Activated naive CD4-positive, alpha-beta T cell treated with anti-CD3 and anti-CD28 coated beads, Interleukin-2, amount 50 U/mL, for 72 hours (primary cell): ENCODE results near the gene LMNTD2. TPM values are rescaled to one million over a fixed set of nuclear protein-coding genes. Genes with fewer than 3 reads are reported as not detected.

Experiments used
- ATAC-seq, 2 donors: fragments of 150-1000 bp; cut with Tn5 transposase; 2 replicates each; pipeline ENCODE4 v1.10.0; 2021; ENCODE audit warnings: mild to moderate bottlenecking in 2 of 2, moderate library complexity in 2 of 2
- DNase-seq, 2 donors: peaks; one replicate each; pipeline ENCODE4 v3.0.0; 2021 to 2022; ENCODE audit warnings: low spot score in 2 of 2
- H3K27ac Mint-ChIP-seq, 2 donors: one replicate each; pipeline ENCODE4 v1.8.0; 2022; ENCODE audit warnings: mild to moderate bottlenecking in 2 of 2, mixed read lengths in 2 of 2
- H3K36me3 Mint-ChIP-seq, 2 donors: one replicate each; pipeline ENCODE4 v1.8.0; 2022; ENCODE audit warnings: mixed read lengths in 2 of 2
- H3K9me3 Mint-ChIP-seq, 2 donors: one replicate each; pipeline ENCODE4 v1.8.0; 2022; ENCODE audit warnings: mixed read lengths in 2 of 2
- total RNA-seq, 2 donors: library from RNA; stranded (reverse); gene quantifications; one replicate each; pipeline ENCODE4 v1.2.3, GENCODE V29; 2022

Gene LMNTD2
- total RNA-seq, 2 donors from 2014 or later: 5.1 to 5.8 TPM

DNA sequence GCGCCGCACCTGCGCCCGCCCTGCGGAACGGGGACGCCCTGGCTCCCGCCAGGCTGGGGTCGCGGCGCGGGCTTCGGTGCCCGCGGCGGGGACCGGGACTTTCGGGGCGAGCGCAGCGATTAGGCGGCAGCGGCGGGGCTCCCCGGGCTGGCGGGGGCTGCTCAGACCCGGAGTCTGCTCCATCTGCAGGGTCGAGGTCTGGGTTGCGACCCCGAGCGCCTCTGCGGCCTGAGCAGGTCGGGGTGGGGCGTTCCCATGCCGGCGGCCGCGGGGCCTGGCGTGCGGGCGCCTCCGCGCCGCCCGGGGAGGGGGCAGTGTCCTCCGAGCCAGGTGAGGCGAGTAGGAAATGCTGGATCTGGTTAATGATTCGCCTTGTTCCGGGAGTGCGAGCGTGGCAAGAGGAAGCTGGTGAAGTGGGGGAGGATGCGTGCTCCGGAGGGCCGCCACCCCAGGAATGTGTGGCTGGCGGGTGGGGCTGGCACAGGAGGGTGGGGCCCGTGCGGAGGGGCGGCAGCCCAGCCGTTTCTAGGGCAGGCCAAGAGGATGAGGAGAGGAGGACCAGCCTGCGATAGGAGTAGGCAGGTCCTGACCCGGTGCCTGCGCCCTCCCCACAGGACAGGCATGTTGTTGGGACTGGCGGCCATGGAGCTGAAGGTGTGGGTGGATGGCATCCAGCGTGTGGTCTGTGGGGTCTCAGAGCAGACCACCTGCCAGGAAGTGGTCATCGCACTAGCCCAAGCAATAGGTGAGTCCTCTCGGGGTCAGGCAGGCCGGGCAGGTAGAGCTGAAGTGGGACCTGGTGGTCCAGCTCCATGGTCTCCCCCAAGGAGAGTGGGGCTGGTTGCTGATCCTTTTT lies 838 bp upstream of the LMNTD2 start:
- Mint-ChIP-seq H3K36me3 (no peaks in the 10 kb centered on the region), H3K9me3 (no peaks in the 10 kb centered on the region), H3K27ac (peak overlapping the region; percentile 75 to 93)
- no peak for DNase-seq
- peak; percentile 8 to 50 for ATAC-seq

DNA sequence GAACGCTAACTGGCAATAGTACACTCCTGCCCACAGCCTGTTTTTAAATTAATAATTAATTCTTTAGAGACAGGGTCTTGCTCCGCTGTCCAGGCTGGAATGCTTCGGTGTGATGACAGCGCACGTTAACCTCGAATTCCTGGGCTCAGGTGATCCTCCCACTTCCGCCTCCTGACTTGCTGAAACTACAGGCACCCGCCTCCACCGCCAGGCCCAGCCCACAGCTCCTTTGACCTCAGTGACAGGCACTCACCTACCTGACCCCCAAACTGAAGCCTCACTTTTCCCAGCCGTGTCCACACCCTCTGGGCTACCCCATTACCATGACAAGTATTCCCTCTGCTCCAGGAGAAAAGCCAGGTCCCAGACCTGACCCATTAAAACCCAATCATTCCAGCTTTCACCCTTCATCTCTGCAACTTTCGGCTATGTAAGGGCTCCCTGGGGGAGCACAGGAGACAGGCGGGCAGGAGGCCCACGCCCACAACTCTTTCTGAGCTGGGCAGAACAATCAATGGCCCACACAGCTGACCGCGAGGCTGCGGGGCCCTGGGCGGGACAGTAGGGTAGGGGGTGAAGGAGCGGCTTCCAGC lies 730 bp downstream of the LMNTD2 start:
- no peak for DNase-seq
- ATAC-seq: no peak
- Mint-ChIP-seq H3K36me3 (no peaks in the 10 kb centered on the region), H3K9me3 (no peaks in the 10 kb centered on the region), H3K27ac (peak overlapping the region; percentile 50 to 68)

DNA sequence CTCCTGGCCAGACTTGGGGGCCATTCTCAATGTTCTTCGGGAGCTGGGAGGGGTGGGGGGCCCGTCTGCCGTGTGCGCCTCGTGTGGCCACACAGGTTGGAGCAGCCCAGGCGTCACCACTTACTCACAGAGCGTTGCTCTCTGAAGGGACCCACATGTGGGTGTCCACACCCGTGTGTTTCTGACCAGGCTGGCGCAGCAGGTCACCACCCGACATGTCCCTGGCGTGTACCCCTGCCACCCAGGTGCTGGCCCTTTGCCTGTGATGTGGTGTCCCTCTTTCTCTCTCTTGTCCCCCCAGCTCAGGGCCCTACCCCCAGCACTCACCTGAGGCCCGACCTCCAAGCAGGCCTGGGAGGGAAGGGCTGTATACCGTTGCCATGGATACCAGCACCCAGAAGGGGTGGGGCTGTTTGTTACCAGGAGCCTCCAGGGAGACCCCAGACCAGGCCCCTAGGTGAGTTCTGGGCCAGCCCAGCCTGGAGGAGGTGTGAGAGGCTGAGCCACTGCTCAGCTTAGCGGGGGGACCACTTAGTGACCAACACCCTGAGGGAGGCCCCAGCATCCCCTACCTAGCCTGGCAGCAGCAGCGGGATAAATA lies 1.4 kb downstream of the LMNTD2 start:
- no peak for DNase-seq
- no peak for ATAC-seq
- Mint-ChIP-seq H3K9me3 (no peaks in the 10 kb centered on the region), H3K27ac (no peak overlapping the region), H3K36me3 (no peaks in the 10 kb centered on the region)

DNA sequence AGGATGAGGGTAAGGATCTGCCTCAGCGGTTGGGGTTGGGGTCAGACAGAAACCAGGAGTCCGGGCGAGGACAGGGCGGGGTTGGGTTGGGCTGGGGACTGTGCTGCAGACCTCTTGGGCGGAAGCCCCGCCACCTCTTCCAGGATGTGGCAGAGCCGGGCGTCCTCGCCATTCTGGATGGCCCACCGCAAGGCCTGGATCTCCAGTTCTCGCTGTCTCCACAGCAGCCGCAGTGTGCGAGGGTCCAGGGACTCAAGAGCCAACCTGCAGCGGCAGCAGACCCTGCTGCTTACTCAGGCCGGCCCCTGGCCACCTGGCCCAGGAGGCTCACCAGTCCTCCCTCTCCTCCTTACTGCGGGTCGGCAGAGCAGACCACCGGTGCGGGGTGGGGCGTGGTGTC lies 2.0 kb downstream of the LMNTD2 start:
- H3K27ac Mint-ChIP-seq: no peak overlapping the region
- DNase-seq (no peak), ATAC-seq (no peak)
- no peaks in the 10 kb centered on the region for H3K9me3 Mint-ChIP-seq
- H3K36me3 Mint-ChIP-seq: no peaks in the 10 kb centered on the region

DNA sequence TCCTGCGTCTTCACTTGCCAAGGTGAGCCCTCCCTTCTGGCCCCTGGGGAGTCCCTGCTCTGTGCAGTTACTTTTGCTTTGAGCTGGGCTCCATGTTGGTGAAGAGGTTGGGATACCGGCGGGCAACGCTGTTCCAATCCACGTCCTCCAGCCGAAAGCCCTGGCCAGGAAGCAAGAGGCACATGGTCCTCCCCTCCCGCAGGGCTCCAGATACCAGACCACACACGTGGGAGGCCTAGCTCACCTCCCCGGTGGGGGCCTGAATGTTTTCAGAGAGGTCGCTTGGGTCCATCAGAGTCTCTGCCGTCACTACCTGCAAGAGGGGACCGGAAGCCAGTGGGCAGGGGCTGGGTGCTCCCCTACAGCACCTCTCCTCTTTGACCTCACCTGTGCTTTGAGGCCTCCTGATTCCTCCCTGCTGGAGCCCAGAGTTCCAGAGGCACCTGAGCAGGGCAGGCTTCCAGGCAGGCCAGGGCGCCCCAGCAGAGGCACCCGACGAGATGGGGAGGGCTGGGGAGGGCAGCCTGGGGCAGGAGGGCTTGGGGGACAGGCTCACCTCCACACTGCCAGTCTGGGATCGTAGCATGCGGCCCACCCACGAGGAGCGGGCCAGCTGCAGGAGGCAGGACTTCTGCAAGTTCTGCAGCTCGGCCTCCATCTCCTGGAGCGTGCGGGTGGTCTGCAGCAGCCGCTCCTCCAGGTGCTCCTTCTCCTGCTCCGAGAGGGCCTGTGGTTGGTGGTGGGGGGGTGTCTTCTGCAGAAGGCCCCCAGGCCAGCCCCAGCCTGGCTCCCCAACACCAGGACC lies 3.0 kb downstream of the LMNTD2 start:
- Mint-ChIP-seq H3K27ac (no peak overlapping the region), H3K36me3 (no peaks in the 10 kb centered on the region), H3K9me3 (no peaks in the 10 kb centered on the region)
- ATAC-seq (no peak), DNase-seq (no peak)

DNA sequence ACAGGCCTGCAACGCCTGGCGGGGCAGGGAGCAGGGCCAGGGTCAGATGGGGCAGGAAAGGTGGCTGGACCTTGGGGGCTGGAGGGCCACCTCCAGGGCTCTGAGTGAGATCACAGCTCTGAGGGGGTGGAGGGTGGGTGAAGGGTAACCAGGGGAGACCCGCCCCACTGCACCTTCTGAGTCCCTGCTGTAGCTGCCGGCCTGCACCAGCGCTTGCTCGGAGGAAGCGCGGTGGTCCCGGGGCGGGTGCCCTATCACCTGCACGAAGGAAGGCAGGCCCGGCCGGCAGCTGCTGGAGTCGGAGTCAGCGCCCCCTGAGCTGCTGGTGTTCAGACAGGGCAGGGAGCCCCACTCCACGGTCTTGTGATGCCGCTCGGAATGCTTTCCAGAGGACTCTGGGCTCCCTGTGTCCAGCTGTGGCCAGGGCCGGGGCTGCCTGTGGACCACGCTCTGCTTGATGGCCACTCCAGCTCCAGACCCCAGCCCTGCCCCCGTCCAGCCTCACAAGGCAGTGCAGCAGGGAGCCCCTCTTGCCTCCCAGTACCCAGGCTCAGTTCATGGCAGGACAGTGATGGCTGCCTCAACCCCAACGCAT lies 3.8 kb downstream of the LMNTD2 start:
- ATAC-seq (no peak), DNase-seq (no peak)
- Mint-ChIP-seq H3K9me3 (no peaks in the 10 kb centered on the region), H3K36me3 (no peaks in the 10 kb centered on the region), H3K27ac (no peak overlapping the region)

DNA sequence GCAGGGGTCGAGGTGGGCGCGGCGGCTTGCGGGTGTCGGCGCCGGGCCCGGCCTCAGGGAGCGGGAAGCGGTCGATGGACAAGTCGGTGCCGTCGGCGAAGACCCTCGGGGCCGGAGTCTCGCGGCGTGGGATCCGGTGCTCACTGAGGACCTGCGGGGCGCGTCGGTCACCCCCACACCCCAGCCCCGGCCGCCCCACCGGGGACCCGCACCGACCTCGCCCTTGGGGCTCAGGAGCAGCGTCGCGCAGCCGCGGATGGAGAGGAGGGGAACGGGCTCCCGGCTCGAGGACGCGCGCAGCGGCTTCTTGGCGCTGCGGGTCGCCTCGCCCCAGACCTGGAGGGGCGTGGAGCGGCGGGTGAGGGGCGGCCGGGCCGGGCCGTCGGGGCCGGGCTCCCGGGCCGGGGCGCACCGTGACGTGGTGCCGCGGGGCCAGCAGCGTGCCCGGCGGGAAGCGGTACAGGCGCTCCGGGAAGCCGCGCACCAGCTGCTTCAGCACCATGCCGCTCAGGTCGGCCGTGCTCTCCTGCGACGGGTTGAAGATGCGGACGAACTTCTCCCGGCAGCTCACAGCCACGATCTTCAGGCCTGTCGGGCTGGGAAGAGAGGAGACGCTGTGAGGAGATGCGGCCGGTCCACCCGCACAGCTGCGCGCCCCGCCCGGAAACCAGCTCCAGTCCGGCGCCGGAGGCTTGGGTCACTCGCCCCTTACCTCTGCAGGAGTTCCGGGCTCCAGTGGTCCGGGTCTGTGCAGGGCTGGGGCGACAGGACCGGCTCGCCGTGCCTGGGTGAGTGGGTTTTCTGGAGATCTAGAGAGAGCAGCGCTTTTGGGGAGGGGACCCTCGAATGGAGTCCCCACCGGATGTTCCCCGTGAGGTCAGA lies 4.5 kb downstream of the LMNTD2 start:
- ATAC-seq (no peak), DNase-seq (no peak)
- H3K9me3 Mint-ChIP-seq: no peaks in the 10 kb centered on the region
- H3K27ac Mint-ChIP-seq: no peak overlapping the region
- no peaks in the 10 kb centered on the region for H3K36me3 Mint-ChIP-seq

DNA sequence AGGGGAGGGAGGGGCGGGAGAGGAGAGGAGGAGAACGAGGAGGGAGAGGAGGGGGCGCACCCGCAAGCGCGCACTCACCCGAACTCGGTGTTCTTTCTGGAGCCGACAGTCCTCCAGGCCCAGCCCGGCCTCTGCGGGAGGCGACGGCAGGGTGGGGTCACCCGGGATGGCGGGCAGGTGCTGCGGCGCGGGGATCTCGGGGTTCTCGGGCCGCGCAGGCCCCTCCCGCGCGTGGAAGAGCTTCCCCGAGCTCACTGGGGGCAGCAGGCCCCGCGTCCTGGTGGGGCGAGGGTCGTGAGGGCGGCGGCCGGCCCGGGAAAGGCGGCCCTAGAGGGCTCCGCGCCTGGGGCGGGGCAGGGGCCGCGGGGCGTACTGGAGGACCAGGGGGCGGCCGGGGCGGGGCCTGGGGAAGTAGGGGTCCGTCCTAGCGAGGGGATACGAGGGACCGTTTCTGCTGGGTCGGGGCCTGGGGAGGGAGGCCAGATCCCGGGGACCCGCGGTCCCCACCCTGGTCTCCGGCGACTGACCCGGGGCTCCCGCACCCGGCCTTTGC lies 5.2 kb downstream of the LMNTD2 start:
- DNase-seq: no peak
- H3K9me3 Mint-ChIP-seq: no peaks in the 10 kb centered on the region
- ATAC-seq: peak in 1 of 2 donors; percentile 11
- H3K36me3 Mint-ChIP-seq: no peaks in the 10 kb centered on the region
- no peak overlapping the region for H3K27ac Mint-ChIP-seq

DNA sequence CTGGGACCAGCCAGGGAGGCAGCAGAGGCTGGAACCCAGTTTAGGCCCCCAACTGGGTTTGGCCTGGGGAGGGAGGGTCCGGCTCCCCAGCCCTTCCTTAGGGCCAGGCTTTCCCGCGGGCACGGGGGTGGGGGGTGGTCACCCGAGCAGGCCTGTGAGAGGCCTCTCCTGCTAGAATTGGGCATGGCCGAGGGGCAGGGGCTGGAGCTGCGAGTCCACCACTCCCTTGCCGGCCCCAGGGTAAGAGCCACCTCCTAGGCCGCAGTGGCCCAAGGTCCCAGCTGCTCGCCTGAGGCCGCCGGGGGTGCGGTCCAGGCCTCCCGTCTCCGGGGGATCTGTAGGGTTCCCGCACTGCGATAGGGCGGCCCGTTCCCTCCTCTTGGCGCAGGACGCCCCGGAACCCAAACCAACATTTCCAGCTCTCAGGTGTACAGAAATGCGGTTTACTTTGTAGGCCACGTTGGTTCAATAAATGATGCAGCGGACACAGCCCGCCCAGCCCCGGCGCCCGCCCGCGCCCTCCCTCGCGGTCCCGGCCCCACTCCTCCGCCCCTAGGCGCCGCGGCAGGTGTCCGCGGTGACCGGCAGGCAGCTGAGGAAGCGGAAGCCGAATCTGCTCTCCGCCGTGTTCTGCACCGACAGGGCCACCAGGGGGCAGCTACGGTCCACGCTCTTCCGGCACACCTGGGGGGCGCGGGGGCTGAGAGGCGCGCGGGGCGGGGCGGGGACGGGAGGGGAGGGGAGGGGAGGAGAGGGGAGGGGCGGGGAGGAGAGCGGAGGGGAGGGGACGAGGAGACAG lies 5.9 kb downstream of the LMNTD2 start:
- ATAC-seq: peak; percentile 81 to 82
- no peaks in the 10 kb centered on the region for H3K36me3 Mint-ChIP-seq
- no peak overlapping the region for H3K27ac Mint-ChIP-seq
- DNase-seq: peak in 1 of 2 donors; percentile 75
- H3K9me3 Mint-ChIP-seq: no peaks in the 10 kb centered on the region

DNA sequence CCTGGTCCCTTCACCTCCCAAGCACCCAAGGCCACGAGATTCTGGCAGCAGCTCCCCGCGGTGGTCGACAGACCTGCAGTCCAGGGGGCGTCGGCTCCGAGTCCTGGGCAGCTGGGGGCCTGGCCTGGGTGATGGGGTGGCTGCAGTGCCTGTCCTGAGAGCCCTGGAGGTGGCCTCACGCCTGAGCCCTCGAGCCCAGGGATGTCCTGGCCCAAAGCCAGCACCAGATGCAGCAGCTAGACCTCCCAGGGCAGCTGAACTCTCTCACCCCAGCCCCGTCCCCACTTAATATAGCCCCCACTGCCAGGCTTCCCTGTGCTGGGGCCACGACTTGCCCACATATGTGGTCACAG lies 6.6 kb downstream of the LMNTD2 start:
- ATAC-seq (no peak), DNase-seq (no peak)
- no peaks in the 10 kb centered on the region for H3K36me3 Mint-ChIP-seq
- H3K9me3 Mint-ChIP-seq: no peaks in the 10 kb centered on the region
- H3K27ac Mint-ChIP-seq: no peak overlapping the region

DNA sequence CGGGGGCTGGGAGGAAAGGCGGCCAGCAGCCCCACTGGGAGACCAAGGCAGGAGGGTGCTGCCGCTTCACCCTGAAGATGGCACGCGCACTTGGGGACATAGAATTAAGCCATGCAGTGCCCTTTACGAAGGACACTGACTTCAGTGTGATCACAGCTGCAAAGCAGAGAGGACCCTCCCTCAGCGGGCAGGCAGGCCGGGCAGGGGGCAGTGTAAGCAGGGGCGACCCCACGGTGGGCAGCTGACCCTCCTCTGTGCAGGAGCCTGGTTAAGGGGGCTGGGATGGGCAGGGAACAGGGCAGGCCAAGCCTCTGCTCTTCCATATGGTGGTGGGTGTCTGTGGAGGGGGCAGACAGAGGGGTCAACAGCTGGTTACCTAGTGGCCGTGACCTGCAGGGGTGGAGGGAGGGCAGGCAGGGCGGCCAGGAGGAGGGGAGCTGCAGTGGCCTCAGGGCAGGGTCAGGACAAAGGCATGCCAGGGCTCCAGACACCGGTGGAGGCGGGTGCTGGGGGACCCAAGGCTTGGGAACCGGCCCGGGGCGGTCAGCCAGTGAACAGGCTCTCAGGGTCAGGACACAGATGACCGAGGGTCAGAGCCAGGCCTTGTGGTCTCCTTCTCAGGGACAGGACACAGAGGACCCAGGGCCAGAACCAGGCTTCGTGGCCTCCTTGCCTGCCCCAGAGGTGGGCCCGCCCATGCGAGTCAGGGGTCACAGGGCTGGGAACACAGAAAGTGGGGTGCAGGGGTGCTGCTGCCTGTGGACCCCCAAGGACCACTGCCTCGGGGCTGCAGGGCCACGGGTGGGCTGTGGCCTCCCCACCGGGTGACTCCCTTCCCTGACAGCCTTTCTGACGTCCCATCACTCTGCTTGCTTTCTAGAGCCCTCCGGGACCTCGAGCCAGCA lies 7.2 kb downstream of the LMNTD2 start:
- ATAC-seq (no peak), DNase-seq (no peak)
- Mint-ChIP-seq H3K9me3 (no peaks in the 10 kb centered on the region), H3K27ac (peak overlapping the region in 1 of 2 donors; percentile 27), H3K36me3 (no peaks in the 10 kb centered on the region)

DNA sequence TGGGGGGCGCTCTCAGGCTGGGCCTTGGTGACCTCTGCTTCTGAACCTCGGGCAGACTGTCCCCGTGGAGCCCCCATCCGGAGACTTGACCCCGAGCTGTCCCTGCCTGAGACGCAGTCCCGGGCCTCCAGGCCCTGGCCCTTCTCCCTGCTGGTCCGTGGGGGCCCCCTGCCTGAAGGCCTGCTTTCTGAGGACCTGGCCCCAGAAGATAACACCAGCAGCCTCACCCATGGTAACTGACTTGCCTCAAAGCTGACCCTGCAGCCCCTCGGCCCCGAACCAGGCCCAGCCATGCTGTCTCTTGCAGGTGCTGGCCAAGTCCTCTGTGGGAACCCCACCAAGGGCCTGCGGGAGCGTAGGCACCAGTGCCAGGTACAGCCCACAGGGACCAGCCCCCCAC lies 8.9 kb downstream of the LMNTD2 start:
- no peaks in the 10 kb centered on the region for H3K9me3 Mint-ChIP-seq
- H3K36me3 Mint-ChIP-seq: no peaks in the 10 kb centered on the region
- ATAC-seq (no peak), DNase-seq (no peak)
- H3K27ac Mint-ChIP-seq: no peak overlapping the region

DNA sequence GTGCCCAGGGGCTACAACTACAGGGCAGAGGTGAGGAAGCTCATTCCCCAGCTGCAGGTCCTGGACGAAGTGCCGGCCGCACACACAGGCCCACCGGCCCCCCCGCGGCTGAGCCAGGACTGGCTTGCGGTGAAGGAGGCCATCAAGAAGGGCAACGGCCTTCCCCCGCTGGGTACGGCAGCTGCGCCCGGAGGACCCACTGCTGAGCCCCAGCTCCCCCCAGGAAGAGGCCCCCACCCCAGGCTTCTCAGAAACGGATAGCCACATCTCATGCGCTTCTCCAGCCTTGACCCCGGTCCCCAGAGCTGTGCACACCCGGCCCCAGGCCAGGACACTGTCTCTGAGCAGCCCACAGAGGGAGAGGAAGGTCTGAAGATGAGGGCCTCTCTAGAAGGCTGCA lies 9.4 kb downstream of the LMNTD2 start:
- Mint-ChIP-seq H3K27ac (no peak overlapping the region), H3K9me3 (no peaks in the 10 kb centered on the region), H3K36me3 (no peaks in the 10 kb centered on the region)
- DNase-seq (no peak), ATAC-seq (no peak)

DNA sequence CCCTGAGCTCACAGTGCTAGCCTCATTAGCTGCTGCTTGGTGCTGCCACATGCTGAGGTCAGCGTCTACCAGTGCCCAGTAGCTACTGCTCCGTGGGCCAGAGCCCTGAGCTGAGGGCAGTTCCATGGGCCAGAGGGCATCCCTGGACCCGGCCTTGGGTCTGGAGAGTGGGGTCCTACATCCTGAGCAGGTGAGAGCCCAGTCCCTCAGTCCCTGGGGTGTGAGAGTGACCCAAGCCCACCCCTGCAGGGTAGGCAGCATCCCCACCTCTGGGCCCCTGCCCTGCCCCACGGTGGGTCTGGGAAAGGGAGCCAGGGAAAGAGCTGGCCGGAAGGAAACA lies 9.8 kb downstream of the LMNTD2 start:
- DNase-seq: no peak
- no peak for ATAC-seq
- H3K36me3 Mint-ChIP-seq: no peaks in the 10 kb centered on the region
- no peak overlapping the region for H3K27ac Mint-ChIP-seq
- no peaks in the 10 kb centered on the region for H3K9me3 Mint-ChIP-seq
